HTR-8/SVneo (cell line): Measurements from ENCODE around the gene CMTM3.
"Not testable (repeated sequence)": the region's sequence is repeated elsewhere in the genome, so short reads cannot be mapped to it uniquely, and the experiment has no call there.

ENCODE experiments used
- DNase-seq: peaks from one replicate; pipeline ENCODE4 v3.0.0; 2011; ENCODE audit warnings: low spot score, mixed read lengths; ENCODE audit not compliant: insufficient read length
- FAIRE-seq: peaks from 2 replicates; lab custom pipeline; 2011; peaks lifted over from hg19 to GRCh38; lab: Jason Lieb, UNC

CMTM3 gene

GRCh38 chr16:66581246-66581952 lies 23.1 kb upstream of the CMTM3 start:
- DNase-seq (no peak), FAIRE-seq (no peak)

- FAIRE-seq, result no peak
Measured at GRCh38 chr16:66585481-66586239, 18.8 kb upstream of the CMTM3 start.

GRCh38 chr16:66587881-66588600 lies 16.5 kb upstream of the CMTM3 start:
- DNase-seq (no peak), FAIRE-seq (no peak)

More at GRCh38 chr16:66585481-66586239, 18.8 kb upstream of the CMTM3 start:
- no peak for DNase-seq

- DNase-seq, result peak; percentile 62
- no peak for FAIRE-seq
Measured at GRCh38 chr16:66588981-66589713, 15.4 kb upstream of the CMTM3 start.

- FAIRE-seq (no peak), DNase-seq (no peak)
Measured at GRCh38 chr16:66590322-66590721, 14.2 kb upstream of the CMTM3 start.

- no peak for FAIRE-seq
- no peak for DNase-seq
Measured at GRCh38 chr16:66591018-66591417, 13.5 kb upstream of the CMTM3 start.

GRCh38 chr16:66592241-66592640 lies 12.3 kb upstream of the CMTM3 start:
- FAIRE-seq, result no peak

GRCh38 chr16:66592814-66593213 lies 11.7 kb upstream of the CMTM3 start:
- FAIRE-seq (no peak), DNase-seq (no peak)

More at GRCh38 chr16:66592241-66592640, 12.3 kb upstream of the CMTM3 start:
- DNase-seq, result no peak

GRCh38 chr16:66594739-66595138 lies 9.8 kb upstream of the CMTM3 start:
- FAIRE-seq (no peak), DNase-seq (no peak)

GRCh38 chr16:66596559-66596958 lies 7.9 kb upstream of the CMTM3 start:
- not testable (repeated sequence) for FAIRE-seq

GRCh38 chr16:66596986-66597848 lies 7.3 kb upstream of the CMTM3 start:
- FAIRE-seq (no peak), DNase-seq (no peak)

More at GRCh38 chr16:66596559-66596958, 7.9 kb upstream of the CMTM3 start:
- DNase-seq, result not testable (repeated sequence)

- no peak for FAIRE-seq
- DNase-seq, result no peak
Measured at GRCh38 chr16:66598111-66598510, 6.4 kb upstream of the CMTM3 start.

GRCh38 chr16:66599726-66600125 lies 4.8 kb upstream of the CMTM3 start:
- FAIRE-seq (no peak), DNase-seq (no peak)

- DNase-seq, result no peak
- FAIRE-seq, result no peak
Measured at GRCh38 chr16:66600477-66600876, 4.0 kb upstream of the CMTM3 start.

GRCh38 chr16:66601471-66601870 lies 3.0 kb upstream of the CMTM3 start:
- FAIRE-seq (no peak), DNase-seq (no peak)

GRCh38 chr16:66603537-66604375 lies 748 bp upstream of the CMTM3 start:
- DNase-seq (peak; percentile 65), FAIRE-seq (peak; percentile 67)

- no peak for FAIRE-seq
- peak; percentile 38 for DNase-seq
Measured at GRCh38 chr16:66605177-66605978, 874 bp downstream of the CMTM3 start.
